GM23338 (cell line): ENCODE results near the gene IRX2.

Experiments used
- CREB1 ChIP-seq: fragments of 250-450 bp; sonication (Bioruptor Pico); IDR thresholded peaks from 2 replicates; pipeline ENCODE4 v1.5.0; 2020; ENCODE audit warnings: low read depth, mild to moderate bottlenecking, moderate library complexity
- EZH2 ChIP-seq: fragments of 200-600 bp; sonication (generic); IDR thresholded peaks from one replicate; pipeline ENCODE4 v1.8.0; 2017; ENCODE audit warnings: antibody characterized with exemption, mild to moderate bottlenecking, low read depth; ENCODE audit not compliant: unreplicated experiment
- EZH2phosphoT487 ChIP-seq: fragments of 200-600 bp; sonication (generic); IDR thresholded peaks from one replicate; pipeline ENCODE4 v1.8.1; 2018; ENCODE audit warnings: antibody characterized with exemption; ENCODE audit not compliant: unreplicated experiment
- JUNB ChIP-seq: IDR thresholded peaks from one replicate; pipeline ENCODE4 v1.6.1; 2016; ENCODE audit warnings: antibody characterized with exemption; ENCODE audit not compliant: unreplicated experiment
- NANOG ChIP-seq: IDR thresholded peaks from 2 replicates; pipeline ENCODE4 v1.6.1; 2016; ENCODE audit warnings: antibody characterized with exemption, borderline replicate concordance
- POLR2AphosphoS5 ChIP-seq: IDR thresholded peaks from 2 replicates; pipeline ENCODE4 v1.6.1; 2016; ENCODE audit warnings: antibody characterized with exemption, low read depth
- STAT1 ChIP-seq: IDR thresholded peaks from one replicate; pipeline ENCODE4 v1.6.1; 2016; ENCODE audit warnings: antibody characterized with exemption; ENCODE audit not compliant: unreplicated experiment
- ZNF114 ChIP-seq: fragments of 250-450 bp; sonication (Bioruptor Pico); IDR thresholded peaks from 2 replicates; pipeline ENCODE4 v1.5.0; 2020; ENCODE audit warnings: mild to moderate bottlenecking, moderate library complexity
- ZNF331 ChIP-seq: fragments of 250-450 bp; sonication (Bioruptor Pico); IDR thresholded peaks from 2 replicates; pipeline ENCODE4 v1.5.0; 2020; ENCODE audit warnings: low read depth, mild to moderate bottlenecking, moderate library complexity
- TF ChIP-seq, protein P1 (sequence below), 2 experiments: fragments of 200-600 bp in 1 of 2; sonication (generic) in 1 of 2; conservative IDR thresholded peaks; 2 replicates each; pipeline versions ENCODE4 v1.5.1 to v1.6.1; 2016 to 2017; ENCODE audit warnings: antibody characterized with exemption in 2 of 2, low read depth in 2 of 2, mild to moderate bottlenecking in 2 of 2, moderate library complexity in 1 of 2
- TF ChIP-seq, protein P2 (sequence below): IDR thresholded peaks from one replicate; pipeline ENCODE4 v1.6.1; 2018; ENCODE audit warnings: antibody characterized with exemption; ENCODE audit not compliant: unreplicated experiment
- TF ChIP-seq, protein P3 (sequence below): IDR thresholded peaks from 2 replicates; pipeline ENCODE4 v1.6.1; 2016; ENCODE audit warnings: antibody characterized with exemption

DNA sequence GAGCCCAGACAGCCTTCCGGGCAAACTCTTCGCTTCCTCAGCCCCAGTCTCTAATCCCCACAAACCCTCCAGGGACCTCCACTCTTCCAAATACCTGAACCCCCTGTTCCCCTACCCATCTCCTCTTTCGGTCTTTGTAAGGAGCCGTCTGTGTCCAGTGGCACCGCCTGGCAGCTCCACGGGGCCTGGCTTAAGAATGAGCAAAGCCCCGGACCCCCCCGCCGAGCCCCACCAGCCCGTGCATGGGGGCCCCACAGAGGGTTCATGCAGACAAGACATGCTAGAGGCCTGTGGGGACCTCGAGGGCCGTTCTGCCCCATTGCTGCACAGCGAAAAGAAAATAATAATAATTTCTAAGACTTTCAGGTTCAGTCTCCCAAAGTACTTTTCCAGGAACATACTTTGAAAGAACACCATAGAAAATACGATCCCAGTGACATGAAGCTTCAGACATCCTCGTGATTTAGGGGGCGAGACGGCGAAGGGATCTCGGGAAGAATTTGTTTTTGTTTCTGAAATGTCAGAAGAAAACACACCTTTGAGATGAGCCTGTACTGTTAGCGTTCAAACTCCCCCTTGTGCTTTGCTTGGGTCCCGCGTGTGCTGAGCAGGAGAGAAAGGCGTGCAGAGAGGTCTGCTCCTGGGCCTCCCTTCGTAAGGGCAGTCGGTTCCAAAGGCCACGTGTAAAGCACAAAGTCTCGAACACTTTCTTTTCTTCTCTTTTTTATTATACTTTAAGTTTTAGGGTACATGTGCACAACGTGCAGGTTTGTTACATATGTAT, 49.2 kb downstream of the IRX2 start:
- no peak for TF ChIP-seq EZH2
- TF ChIP-seq, protein P1, sequence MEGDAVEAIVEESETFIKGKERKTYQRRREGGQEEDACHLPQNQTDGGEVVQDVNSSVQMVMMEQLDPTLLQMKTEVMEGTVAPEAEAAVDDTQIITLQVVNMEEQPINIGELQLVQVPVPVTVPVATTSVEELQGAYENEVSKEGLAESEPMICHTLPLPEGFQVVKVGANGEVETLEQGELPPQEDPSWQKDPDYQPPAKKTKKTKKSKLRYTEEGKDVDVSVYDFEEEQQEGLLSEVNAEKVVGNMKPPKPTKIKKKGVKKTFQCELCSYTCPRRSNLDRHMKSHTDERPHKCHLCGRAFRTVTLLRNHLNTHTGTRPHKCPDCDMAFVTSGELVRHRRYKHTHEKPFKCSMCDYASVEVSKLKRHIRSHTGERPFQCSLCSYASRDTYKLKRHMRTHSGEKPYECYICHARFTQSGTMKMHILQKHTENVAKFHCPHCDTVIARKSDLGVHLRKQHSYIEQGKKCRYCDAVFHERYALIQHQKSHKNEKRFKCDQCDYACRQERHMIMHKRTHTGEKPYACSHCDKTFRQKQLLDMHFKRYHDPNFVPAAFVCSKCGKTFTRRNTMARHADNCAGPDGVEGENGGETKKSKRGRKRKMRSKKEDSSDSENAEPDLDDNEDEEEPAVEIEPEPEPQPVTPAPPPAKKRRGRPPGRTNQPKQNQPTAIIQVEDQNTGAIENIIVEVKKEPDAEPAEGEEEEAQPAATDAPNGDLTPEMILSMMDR (conservative IDR thresholded peaks at IDR 0.05; ENCODE audit: low read depth in 2 of 2), result no peak
- TF ChIP-seq, protein P2, sequence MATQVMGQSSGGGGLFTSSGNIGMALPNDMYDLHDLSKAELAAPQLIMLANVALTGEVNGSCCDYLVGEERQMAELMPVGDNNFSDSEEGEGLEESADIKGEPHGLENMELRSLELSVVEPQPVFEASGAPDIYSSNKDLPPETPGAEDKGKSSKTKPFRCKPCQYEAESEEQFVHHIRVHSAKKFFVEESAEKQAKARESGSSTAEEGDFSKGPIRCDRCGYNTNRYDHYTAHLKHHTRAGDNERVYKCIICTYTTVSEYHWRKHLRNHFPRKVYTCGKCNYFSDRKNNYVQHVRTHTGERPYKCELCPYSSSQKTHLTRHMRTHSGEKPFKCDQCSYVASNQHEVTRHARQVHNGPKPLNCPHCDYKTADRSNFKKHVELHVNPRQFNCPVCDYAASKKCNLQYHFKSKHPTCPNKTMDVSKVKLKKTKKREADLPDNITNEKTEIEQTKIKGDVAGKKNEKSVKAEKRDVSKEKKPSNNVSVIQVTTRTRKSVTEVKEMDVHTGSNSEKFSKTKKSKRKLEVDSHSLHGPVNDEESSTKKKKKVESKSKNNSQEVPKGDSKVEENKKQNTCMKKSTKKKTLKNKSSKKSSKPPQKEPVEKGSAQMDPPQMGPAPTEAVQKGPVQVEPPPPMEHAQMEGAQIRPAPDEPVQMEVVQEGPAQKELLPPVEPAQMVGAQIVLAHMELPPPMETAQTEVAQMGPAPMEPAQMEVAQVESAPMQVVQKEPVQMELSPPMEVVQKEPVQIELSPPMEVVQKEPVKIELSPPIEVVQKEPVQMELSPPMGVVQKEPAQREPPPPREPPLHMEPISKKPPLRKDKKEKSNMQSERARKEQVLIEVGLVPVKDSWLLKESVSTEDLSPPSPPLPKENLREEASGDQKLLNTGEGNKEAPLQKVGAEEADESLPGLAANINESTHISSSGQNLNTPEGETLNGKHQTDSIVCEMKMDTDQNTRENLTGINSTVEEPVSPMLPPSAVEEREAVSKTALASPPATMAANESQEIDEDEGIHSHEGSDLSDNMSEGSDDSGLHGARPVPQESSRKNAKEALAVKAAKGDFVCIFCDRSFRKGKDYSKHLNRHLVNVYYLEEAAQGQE, result no peak
- no peak for TF ChIP-seq POLR2AphosphoS5
- no peak for TF ChIP-seq CREB1 (CRISPR knock-in tag)
- TF ChIP-seq EZH2phosphoT487, result no peak
- TF ChIP-seq, protein P3, sequence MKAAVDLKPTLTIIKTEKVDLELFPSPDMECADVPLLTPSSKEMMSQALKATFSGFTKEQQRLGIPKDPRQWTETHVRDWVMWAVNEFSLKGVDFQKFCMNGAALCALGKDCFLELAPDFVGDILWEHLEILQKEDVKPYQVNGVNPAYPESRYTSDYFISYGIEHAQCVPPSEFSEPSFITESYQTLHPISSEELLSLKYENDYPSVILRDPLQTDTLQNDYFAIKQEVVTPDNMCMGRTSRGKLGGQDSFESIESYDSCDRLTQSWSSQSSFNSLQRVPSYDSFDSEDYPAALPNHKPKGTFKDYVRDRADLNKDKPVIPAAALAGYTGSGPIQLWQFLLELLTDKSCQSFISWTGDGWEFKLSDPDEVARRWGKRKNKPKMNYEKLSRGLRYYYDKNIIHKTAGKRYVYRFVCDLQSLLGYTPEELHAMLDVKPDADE, result no peak
- TF ChIP-seq JUNB, result no peak
- no peak for TF ChIP-seq ZNF114
- TF ChIP-seq STAT1, result no peak
- no peak for TF ChIP-seq NANOG
- TF ChIP-seq ZNF331 (CRISPR knock-in tag), result no peak
